A549 treated with AZD9567 at 1 μM for 4 hours (cell line): ENCODE data around the gene GMPR2. TPM values are rescaled to one million over a fixed set of nuclear protein-coding genes. Genes with fewer than 3 reads are reported as not detected.

Experiments used
- total RNA-seq: library from RNA; stranded (reverse); fragments of 200-300 nt; extraction: Qiagen RNA extraction; gene quantifications from 5 replicates; pipeline ENCODE4 v1.2.3, GENCODE V29; 2022; ENCODE audit not compliant: insufficient read depth

GMPR2 gene
- total RNA-seq = 53.0 to 75.8 TPM (median 56.4 TPM) in 5 replicates

DNA sequence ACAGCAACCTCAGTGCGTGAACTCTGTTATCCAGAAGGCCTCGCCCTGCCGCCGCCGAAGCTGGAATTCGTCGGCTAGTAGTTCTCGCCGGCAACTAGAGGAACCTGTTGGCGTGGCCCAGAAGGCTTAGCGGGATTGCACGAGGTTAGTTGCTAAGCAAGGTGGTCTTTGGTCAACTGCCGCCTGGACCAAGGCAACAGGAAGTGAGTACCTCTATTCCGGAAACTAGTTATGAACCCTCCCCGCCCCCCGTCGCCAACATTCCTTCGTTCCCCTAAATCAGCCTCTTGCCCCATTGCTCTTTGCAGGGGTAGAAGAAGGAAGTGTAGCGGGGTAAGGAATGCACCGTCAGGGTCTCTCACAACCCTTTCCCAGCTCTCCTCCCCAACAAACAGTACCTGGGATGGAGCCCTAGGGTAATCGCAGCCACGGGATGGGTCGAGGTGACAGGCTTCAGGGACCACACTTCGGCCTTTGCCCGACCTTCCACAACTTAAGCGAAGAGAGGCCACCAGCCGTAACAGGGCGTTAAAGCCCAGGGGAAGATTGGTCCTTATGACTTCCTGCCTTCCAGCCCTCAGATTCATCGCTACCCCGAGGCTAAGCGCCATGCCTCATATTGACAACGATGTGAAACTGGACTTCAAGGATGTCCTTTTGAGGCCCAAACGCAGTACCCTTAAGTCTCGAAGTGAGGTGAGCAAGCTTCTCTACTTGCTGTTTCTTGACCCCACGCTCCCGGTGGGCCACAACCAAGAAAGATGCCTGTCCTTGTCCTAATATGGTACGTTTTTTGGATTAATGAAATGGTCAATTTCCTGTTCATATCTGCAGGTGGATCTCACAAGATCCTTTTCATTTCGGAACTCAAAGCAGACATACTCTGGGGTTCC is at the start of gene GMPR2:
TSS of gene GMPR2 (plus strand) at position 285 of the 893 bp plus-strand sequence. CDS start at position 610, 325 bp downstream.

DNA sequence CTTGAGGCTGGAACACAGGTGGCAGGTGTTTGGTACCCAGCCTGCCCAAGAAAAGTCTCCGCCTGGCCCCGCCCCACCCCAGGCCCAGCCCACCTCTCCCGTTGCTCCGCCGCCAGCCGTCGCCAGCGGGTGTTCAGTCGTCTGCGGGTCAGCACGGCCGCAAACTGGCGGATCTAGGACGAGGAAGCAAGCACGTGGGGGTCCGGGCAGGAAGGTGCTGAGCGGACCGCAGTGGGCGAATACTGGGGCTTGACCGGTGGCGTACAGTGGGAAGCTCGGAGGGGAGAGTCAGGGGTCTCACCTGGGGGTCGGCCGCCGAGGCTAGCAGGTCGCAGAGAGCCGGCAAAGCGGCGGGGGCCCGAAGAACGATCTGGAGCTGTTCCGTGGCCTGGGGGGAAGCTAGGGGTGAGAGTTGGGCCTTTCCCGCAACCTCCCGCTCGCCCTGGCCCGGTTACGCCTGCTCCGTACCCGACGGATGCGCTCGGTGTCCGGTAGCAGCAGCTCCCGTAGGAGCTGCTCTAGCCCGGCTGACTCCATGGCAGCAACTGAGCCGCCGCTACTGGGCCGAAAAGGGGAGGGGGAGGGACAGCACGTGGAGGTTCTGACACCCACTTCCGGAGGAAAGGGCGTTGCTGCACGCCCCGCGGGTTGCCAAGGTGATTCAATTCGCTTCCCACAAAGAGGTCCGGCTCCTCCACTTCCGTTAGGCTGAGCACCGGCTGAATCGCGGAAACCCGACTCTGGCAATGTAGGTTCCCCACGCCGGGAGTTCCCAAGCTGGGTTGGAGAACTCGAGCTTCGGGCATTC is 44.3 kb upstream of the GMPR2 start, which contains the start of gene IPO4:
TSS of gene IPO4 (minus strand) at position 566 of the 808 bp plus-strand sequence. CDS start at position 537, 29 bp downstream.

DNA sequence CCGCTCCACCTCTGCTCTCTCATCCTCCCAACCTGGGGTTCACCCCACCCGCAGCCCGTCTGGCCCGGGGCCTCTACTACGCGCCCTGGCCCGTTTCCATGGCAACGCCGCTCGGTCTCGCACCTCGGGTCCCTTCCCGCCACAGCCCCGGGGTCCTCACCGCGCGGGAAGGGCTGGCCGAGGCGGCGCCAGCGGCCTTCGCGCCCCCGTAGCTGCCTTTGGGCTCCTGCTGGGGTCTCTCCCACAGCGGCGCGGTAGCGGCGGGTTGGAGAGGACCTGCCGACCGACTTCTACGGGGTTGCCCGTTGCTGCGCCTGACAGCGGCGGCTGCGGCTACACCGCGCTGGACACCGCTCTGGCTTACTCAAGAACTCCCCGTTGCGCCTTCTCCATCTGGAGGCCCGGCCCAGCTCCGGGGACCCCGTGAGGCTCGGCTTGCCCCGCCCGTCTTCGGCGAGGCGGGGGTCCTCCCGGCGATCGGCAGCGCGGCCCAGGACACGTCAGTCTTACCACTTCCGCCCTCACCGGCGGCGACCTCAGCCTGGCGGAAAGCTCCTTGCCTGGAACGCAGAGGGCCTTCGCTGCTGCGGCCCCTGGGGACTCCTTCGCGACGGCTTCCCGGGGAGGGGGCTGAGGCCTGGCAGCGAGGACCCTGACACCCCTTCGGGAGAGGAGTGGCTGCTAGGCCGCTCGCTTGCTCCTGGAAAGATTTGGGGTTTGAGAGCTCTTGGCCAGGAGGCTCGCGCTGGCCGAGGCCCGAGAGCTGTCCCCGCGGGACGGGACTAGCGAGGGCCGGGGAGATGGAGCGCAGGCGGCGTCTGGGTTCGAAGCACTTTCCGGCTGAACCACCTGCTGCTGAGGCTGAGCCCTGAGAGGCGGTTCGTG is 37.3 kb upstream of the GMPR2 start, which contains the start of gene TM9SF1:
TSS of gene TM9SF1 (minus strand) at position 256 of the 885 bp plus-strand sequence. CDS start 422 bp downstream, outside the sequence.

DNA sequence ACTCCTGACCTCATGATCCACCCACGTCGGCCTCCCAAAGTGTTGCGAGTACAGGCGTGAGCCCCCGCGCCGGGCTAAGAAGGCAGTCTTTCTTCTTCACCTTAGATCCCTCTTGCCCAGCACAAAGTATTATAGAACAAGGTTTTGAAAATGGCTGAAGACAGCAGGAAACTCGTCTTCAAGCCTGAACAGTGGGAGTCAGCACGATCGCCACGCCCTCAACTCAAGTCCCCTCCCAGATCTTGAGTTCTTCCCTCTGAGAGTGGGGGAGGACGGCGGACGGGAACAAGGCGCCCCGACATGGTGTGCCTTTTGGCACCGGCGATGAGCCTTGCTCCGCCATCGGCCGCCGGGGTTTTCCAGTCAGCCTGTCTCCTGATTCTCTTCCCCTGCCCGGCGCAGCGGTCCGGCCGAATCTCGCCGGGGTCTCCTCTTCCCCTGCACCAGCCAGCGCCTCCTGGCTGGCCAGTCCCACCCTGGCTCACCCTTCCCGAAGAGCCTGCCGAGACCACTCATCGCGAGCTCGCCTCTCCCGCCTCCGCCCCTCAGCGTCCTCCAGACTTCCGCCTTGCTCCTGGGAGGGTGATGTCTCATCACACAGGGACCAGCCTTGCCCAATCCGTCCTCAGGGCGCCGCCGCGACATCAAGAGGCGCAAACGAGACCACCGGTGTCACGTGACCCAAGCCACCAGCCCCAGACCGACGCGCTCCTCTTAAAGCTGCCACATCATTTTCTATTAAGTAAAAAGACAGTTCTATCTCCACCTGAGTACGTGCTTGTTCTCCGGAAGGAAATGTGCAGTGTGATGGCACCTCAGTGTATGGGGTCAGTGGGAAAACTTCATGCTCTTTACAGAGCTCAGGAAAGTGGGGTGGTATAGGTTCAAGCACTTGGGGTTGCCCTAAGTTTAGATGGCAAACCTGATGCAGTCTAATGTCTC is 19.5 kb upstream of the GMPR2 start, which contains the start of gene CHMP4A:
TSS of gene CHMP4A (minus strand) at position 565 of the 942 bp plus-strand sequence. CDS start at position 516, 49 bp downstream.

DNA sequence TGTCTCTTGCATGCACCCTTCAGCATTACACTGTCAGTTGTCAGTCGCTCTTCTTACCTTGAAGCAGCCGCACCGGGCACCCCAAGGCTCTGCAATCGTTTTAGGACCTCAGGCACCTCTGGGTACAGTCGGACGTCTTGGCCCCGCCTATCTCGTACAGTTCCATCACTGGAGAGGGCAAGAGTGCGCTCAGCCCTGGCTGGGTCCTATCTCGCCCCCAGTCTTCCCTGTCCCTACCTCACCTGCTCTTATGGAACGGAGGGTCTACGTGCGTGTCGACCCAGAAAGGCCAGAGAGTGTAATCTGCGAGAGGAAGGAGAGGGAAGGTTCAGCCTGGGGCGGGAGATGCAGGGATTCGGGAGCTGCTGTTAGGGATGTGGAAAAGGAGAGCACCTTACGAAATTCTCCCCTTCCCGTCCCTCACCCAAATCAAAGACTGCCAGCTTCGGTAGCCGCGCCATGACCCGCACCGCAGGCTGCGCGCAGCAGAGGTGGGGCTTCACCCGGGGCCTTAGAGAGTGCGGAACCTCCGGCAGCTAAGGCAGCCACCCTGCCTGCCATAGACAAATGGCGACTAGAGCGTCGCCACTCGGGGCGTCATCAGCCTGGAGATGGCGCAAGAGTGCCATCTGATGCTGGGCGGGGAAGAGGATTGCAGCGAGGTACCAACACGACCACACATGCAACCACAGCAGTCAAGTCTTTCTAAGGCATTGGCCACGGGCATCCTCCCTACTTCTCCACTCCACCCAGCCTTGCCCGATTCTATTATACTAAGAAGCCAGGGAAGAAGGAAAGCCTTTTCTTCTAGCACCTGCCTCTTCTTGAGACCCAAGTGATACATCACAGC is 17.0 kb upstream of the GMPR2 start, which contains the start of gene MDP1:
TSS of gene MDP1 (minus strand) at position 572 of the 850 bp plus-strand sequence. CDS start at position 461, 111 bp downstream.

DNA sequence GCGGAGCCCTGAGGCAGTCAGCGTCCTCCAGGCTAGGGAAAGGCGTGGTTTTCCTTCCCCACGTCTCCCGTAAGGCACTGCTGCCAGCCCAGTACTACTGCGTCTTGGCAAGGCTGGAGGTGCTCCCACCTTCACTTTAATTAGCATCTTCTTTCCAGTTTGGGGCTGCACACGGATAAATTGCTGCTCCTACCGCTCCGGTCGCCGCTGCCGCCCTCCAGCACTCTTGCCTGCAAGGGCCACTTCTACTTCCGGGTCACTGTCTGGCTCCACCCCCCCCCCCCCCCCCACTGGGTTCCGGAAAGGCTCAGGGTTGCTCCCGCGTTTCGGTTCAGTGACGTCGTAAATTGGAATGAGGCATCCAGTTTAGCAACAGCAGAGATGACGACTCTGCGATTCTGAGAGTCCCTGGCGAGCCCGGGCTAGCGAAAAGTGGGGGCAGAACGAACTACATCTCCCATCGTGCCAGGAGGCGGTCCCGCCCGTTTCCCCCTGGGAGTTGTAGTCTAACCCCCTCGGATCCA is 546 bp upstream of the GMPR2 start, which contains the start of gene NEDD8:
TSS of gene NEDD8 (minus strand) at position 247 of the 524 bp plus-strand sequence. CDS start at position 147, 100 bp downstream.

DNA sequence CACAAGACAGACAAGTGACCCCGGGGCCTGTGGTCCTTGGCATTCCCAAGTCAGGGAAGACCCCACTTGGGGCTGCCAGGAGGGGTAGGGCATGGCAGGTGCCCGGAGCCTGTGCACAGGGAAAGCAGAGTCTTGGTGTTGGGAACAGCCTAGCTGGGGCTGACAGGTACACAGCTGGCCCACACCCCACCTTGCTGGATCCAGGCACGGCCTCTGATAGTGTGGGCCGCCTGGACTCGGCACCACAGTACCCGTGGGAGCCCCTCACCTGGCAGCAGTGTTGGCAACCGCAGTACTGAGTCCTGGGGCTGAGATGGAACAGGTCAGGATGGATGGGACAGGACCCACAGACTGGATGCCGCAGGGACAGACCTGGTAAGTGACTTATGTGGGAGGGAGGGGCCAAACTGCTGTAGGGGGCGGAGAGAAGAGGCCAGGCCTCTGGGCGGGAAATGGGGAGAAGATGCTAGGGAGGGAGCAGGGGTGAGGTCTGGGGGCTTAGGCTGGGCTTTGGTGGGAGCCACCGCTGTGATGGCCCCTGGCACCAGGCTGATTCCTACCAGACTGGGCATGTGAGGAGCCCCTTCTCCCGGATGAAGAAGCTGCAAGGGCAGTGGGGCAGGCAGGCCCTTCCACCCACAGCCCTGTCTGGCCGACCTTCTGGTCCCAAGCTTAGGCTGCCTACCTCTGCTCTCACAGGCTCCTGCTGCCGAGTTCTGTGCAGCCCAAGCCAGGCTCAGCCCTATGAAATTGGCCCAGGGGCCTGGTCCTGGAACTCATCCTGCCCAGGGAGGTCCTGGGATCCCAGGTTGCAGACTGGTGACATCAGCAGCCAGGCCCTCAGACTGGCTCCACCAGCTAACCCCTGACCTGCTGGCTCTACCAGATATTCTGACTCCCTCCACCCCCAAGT is 30.3 kb downstream of the GMPR2 start, which contains the start of gene TGM1:
TSS of gene TGM1 (minus strand) at position 357 of the 913 bp plus-strand sequence. CDS start 825 bp downstream, outside the sequence.

DNA sequence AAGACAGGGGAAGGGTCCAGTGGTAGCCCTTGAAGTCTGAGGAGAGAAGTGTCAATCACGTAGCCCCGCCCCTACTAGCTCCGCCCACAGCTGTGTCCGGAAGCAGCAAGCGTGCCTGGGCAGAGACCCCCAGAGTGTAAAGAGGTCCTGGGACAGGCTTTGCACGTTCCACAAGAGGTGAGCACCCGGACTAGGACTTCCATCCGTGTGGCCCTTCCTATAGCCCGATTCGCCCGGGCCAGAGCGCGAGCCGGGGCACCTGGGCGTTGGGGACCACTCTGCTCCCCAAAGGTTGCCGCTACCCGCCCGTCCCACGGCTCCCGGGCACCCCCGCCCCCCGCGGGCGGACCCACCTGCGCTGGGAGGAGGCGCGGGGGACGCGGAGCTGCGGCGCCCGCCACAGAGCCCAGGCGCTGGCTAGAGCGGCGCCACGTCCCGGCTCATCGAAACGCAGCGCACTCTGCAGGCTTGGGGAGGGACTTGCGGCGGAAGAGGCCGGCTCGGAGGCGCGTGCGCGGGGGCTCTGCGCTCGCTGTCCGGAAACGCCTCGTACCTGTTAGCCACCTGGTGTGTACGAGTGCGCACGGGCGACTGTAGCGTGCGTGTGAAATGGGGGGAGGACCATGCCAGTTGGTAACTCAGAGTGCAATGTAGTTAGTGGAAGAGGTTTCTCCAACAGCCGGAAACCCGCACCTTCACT is 38.6 kb downstream of the GMPR2 start, which contains the start of gene RABGGTA:
TSS of gene RABGGTA (minus strand) at position 464 of the 700 bp plus-strand sequence. CDS start 482 bp downstream, outside the sequence.

Other genes starting within 250 kb of the GMPR2 start
- 22.9 to 34.9 TPM (median 30.9 TPM) in 5 replicates for gene DHRS4L2, start 244.0 kb upstream of the GMPR2 start, total RNA-seq
- 0.47 to 0.84 TPM (median 0.64 TPM) in 4 of 5 replicates, not detected in the other for gene CARMIL3, start 180.9 kb upstream of the GMPR2 start, total RNA-seq
- gene CPNE6, start 161.4 kb upstream of the GMPR2 start, total RNA-seq = 0.03 to 0.11 TPM (median 0.05 TPM) in 3 of 5 replicates, not detected in the others
- gene PCK2, start 138.6 kb upstream of the GMPR2 start, total RNA-seq = 18.9 to 22.7 TPM (median 21.0 TPM) in 5 replicates
- 19.7 to 29.9 TPM (median 20.1 TPM) in 5 replicates for gene DCAF11, start 118.2 kb upstream of the GMPR2 start, total RNA-seq
- gene NRL, start 118.0 kb upstream of the GMPR2 start, total RNA-seq = 0.77 to 1.0 TPM (median 0.88 TPM) in 4 of 5 replicates, not detected in the other
- 0.09 to 0.11 TPM in 2 of 5 replicates, not detected in the others for gene FITM1, start 102.3 kb upstream of the GMPR2 start, total RNA-seq
- 157 to 178 TPM (median 167 TPM) in 5 replicates for gene PSME1, start 96.7 kb upstream of the GMPR2 start, total RNA-seq
- gene EMC9, start 91.3 kb upstream of the GMPR2 start, total RNA-seq = 47.3 to 67.1 TPM (median 62.0 TPM) in 5 replicates
- gene PSME2, start 86.3 kb upstream of the GMPR2 start, total RNA-seq = 132 to 193 TPM (median 160 TPM) in 5 replicates
- gene RNF31, start 85.4 kb upstream of the GMPR2 start, total RNA-seq = 27.3 to 37.8 TPM (median 34.3 TPM) in 5 replicates
- 9.1 to 15.9 TPM (median 13.6 TPM) in 5 replicates for gene IRF9, start 71.7 kb upstream of the GMPR2 start, total RNA-seq
- gene REC8, start 60.8 kb upstream of the GMPR2 start, total RNA-seq = 3.3 to 6.0 TPM (median 4.0 TPM) in 5 replicates
- 73.9 to 90.6 TPM (median 84.9 TPM) in 5 replicates for gene IPO4, start 44.1 kb upstream of the GMPR2 start, total RNA-seq
- 56.1 to 71.9 TPM (median 59.3 TPM) in 5 replicates for gene TM9SF1, start 37.5 kb upstream of the GMPR2 start, total RNA-seq
- gene TSSK4, start 27.2 kb upstream of the GMPR2 start, total RNA-seq = not detected in 5 replicates
- gene CHMP4A, start 19.4 kb upstream of the GMPR2 start, total RNA-seq = 77.6 to 89.1 TPM (median 81.5 TPM) in 5 replicates
- gene MDP1, start 16.9 kb upstream of the GMPR2 start, total RNA-seq = 20.7 to 31.9 TPM (median 29.7 TPM) in 5 replicates
- gene NEDD8, start 562 bp upstream of the GMPR2 start, total RNA-seq = 348 to 468 TPM (median 465 TPM) in 5 replicates
- gene TINF2, start 9.7 kb downstream of the GMPR2 start, total RNA-seq = 32.1 to 39.8 TPM (median 39.2 TPM) in 5 replicates
- gene TGM1, start 30.2 kb downstream of the GMPR2 start, total RNA-seq = 0.66 to 1.5 TPM (median 1.0 TPM) in 4 of 5 replicates, not detected in the other
- gene RABGGTA, start 38.7 kb downstream of the GMPR2 start, total RNA-seq = 15.3 to 23.4 TPM (median 16.9 TPM) in 5 replicates
- 9.7 to 13.7 TPM (median 12.1 TPM) in 5 replicates for gene DHRS1, start 66.9 kb downstream of the GMPR2 start, total RNA-seq
- gene NOP9, start 66.9 kb downstream of the GMPR2 start, total RNA-seq = 14.4 to 18.4 TPM (median 16.9 TPM) in 5 replicates
- gene CIDEB, start 75.0 kb downstream of the GMPR2 start, total RNA-seq = 0.09 to 0.51 TPM (median 0.32 TPM) in 4 of 5 replicates, not detected in the other
- gene LTB4R2, start 77.2 kb downstream of the GMPR2 start, total RNA-seq = 5.2 to 8.2 TPM (median 6.0 TPM) in 4 of 5 replicates, not detected in the other
- 5.7 to 9.1 TPM (median 7.6 TPM) in 5 replicates for gene LTB4R, start 78.6 kb downstream of the GMPR2 start, total RNA-seq
- gene ADCY4, start 102.1 kb downstream of the GMPR2 start, total RNA-seq = not detected in 5 replicates
- not detected in 5 replicates for gene RIPK3, start 107.1 kb downstream of the GMPR2 start, total RNA-seq
- 0.05 to 0.45 TPM (median 0.20 TPM) in 4 of 5 replicates, not detected in the other for gene NFATC4, start 135.3 kb downstream of the GMPR2 start, total RNA-seq
- 0.15 to 0.26 TPM (median 0.16 TPM) in 4 of 5 replicates, not detected in the other for gene NYNRIN, start 166.1 kb downstream of the GMPR2 start, total RNA-seq
- gene CBLN3, start 196.7 kb downstream of the GMPR2 start, total RNA-seq = 1.0 to 3.9 TPM (median 1.3 TPM) in 5 replicates
- 22.1 to 29.0 TPM (median 27.5 TPM) in 5 replicates for gene KHNYN, start 197.0 kb downstream of the GMPR2 start, total RNA-seq
- gene SDR39U1, start 209.8 kb downstream of the GMPR2 start, total RNA-seq = 42.3 to 51.1 TPM (median 50.2 TPM) in 5 replicates